Nephron progenitor cell (in vitro differentiated cells): Measurements from ENCODE around the gene WDFY3.

Experiments used
- DNase-seq: peaks from one replicate; pipeline ENCODE4 v3.0.0; 2021
- H3K27ac Mint-ChIP-seq: 2 replicates; pipeline ENCODE4 v1.8.0; 2021; ENCODE audit warnings: mild to moderate bottlenecking, moderate library complexity, mixed read lengths
- H3K27me3 Mint-ChIP-seq: 2 replicates; pipeline ENCODE4 v1.8.0; 2021; ENCODE audit warnings: mild to moderate bottlenecking, low read depth, mixed read lengths; ENCODE audit not compliant: poor library complexity
- H3K36me3 Mint-ChIP-seq: 2 replicates; pipeline ENCODE4 v1.8.0; 2021; ENCODE audit warnings: low read depth, mixed read lengths
- H3K4me1 Mint-ChIP-seq: 2 replicates; pipeline ENCODE4 v1.8.0; 2021; ENCODE audit warnings: mixed read lengths
- H3K4me3 Mint-ChIP-seq: 2 replicates; pipeline ENCODE4 v1.8.0; 2021; ENCODE audit warnings: mild to moderate bottlenecking, moderate library complexity, mixed read lengths
- H3K9me3 Mint-ChIP-seq: 2 replicates; pipeline ENCODE4 v1.8.0; 2021; ENCODE audit warnings: mild to moderate bottlenecking, moderate library complexity, mixed read lengths
- CTCF ChIP-seq: fragments of 200-600 bp; sonication (generic); IDR thresholded peaks from 2 replicates; pipeline ENCODE4 v1.5.0; 2021; ENCODE audit warnings: antibody characterized with exemption

Gene WDFY3

GRCh38 chr4:84804136-84804535, 162.4 kb downstream of the WDFY3 start:
- Mint-ChIP-seq H3K4me3 (no peak overlapping the region), H3K27me3 (no peaks in the 10 kb centered on the region), H3K36me3 (peaks cover 47% of the 10 kb centered on the region)

DNA sequence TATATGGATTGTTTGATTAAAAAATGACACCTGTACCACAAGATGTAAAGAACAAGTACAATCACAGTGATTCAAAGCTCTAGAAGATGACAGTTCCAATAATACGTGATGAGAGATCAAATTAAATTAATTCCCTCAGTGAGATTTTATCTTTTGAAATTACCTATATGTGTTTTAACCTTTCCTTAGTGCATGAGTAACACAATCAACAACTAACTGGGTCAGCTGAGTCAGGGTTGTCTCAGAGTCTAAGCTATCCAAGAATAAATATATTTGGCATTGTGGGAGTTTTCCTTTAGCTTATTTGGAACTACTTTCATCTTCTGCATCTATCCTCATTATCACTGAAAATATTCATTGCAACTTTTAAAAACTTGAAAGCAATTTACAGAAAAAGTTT, 162.8 kb downstream of the WDFY3 start:
- no peak for TF ChIP-seq CTCF
- no peak overlapping the region for H3K4me3 Mint-ChIP-seq
- H3K27me3 Mint-ChIP-seq = no peaks in the 10 kb centered on the region
- H3K4me1 Mint-ChIP-seq = no peaks in the 10 kb centered on the region
- peaks cover 47% of the 10 kb centered on the region for H3K36me3 Mint-ChIP-seq
- no peak overlapping the region for H3K27ac Mint-ChIP-seq
- no peak for DNase-seq
- H3K9me3 Mint-ChIP-seq = no peaks in the 10 kb centered on the region

More at GRCh38 chr4:84804136-84804535, 162.4 kb downstream of the WDFY3 start:
- Mint-ChIP-seq H3K9me3 (no peaks in the 10 kb centered on the region), H3K27ac (no peak overlapping the region), H3K4me1 (no peaks in the 10 kb centered on the region)
- DNase-seq = no peak
- TF ChIP-seq CTCF = no peak

- no peak overlapping the region for H3K27ac Mint-ChIP-seq
- no peak overlapping the region for H3K4me3 Mint-ChIP-seq
- TF ChIP-seq CTCF = no peak
- H3K9me3 Mint-ChIP-seq = no peaks in the 10 kb centered on the region
- no peaks in the 10 kb centered on the region for H3K27me3 Mint-ChIP-seq
- no peak for DNase-seq
- H3K4me1 Mint-ChIP-seq = no peaks in the 10 kb centered on the region
- H3K36me3 Mint-ChIP-seq = peaks cover 45% of the 10 kb centered on the region
Measured at GRCh38 chr4:84803116-84803515, 163.4 kb downstream of the WDFY3 start.

DNA sequence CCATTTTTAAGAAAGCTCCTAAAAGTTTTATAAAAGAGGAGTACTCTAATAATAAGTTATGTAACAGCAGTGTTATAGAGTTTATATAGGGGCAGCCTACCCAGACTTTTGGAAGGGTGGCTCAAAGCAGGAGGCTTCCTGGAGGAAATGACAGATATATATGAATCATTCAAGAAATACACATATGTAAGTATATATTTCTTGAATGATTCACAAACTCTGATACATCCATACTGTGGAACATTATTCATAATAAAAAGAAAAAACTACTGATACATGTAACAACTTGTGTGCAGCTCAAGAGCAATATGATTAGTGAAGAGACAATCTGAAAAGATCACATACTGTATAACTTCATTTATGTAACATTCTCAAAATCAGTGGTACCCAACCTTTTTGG, 166.2 kb downstream of the WDFY3 start:
- H3K36me3 Mint-ChIP-seq = peaks cover 58% of the 10 kb centered on the region
- no peaks in the 10 kb centered on the region for H3K27me3 Mint-ChIP-seq
- H3K4me3 Mint-ChIP-seq = no peak overlapping the region
- no peak for DNase-seq
- H3K9me3 Mint-ChIP-seq = no peaks in the 10 kb centered on the region
- no peak for TF ChIP-seq CTCF
- peaks cover 5% of the 10 kb centered on the region for H3K4me1 Mint-ChIP-seq
- H3K27ac Mint-ChIP-seq = no peak overlapping the region

- no peaks in the 10 kb centered on the region for H3K27me3 Mint-ChIP-seq
- H3K9me3 Mint-ChIP-seq = no peaks in the 10 kb centered on the region
- no peak overlapping the region for H3K27ac Mint-ChIP-seq
- no peak overlapping the region for H3K4me3 Mint-ChIP-seq
- H3K4me1 Mint-ChIP-seq = peaks cover 5% of the 10 kb centered on the region
- TF ChIP-seq CTCF = no peak
- no peak for DNase-seq
- H3K36me3 Mint-ChIP-seq = peaks cover 62% of the 10 kb centered on the region
Measured at GRCh38 chr4:84799318-84799717, 167.2 kb downstream of the WDFY3 start.

DNA sequence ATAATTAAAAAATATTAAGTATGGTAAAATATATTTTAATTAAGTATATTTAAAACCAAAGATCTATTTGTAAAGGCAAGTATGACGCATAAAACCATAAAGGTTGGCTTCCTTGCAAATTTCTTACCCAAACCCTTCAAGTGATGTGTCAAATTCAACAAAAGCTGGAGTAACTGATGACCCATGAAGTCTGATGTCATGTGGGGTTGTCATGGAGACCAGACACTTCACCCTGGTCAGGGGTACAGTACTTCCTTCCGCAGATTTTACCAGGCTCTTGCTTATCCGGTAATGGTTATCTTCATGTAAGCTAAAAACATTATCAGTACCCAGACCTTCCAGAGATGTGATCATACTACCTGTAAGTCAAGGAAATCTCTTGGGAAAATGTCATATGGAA, 170.1 kb downstream of the WDFY3 start:
- no peak for DNase-seq
- peaks cover 60% of the 10 kb centered on the region for H3K36me3 Mint-ChIP-seq
- H3K27me3 Mint-ChIP-seq = no peaks in the 10 kb centered on the region
- H3K4me1 Mint-ChIP-seq = peaks cover 5% of the 10 kb centered on the region
- TF ChIP-seq CTCF = no peak
- no peak overlapping the region for H3K27ac Mint-ChIP-seq
- no peak overlapping the region for H3K4me3 Mint-ChIP-seq
- no peaks in the 10 kb centered on the region for H3K9me3 Mint-ChIP-seq
